ENCODE measurements around the gene FBXW7.
"Not testable (repeated sequence)": the region's sequence is repeated elsewhere in the genome, so short reads cannot be mapped to it uniquely, and the experiment has no call there.

The FBXW7 gene

DNA sequence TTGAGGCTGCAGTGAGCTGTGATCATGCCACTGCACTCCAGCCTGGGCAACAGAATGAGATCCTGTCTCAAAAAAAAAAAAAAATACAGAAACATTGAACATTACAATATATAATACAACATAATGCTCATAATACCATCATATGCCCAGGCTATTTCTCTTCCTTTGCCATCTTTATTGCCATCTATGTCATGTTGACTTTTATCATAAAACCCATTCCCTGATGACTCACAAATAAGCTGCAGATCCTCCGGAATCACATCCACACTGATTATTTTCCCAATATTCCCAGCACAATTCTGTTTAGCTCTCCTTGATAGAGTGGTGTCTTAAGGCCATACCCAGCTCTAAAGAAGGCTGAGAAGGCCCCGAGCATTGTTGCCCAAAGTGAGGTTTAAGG is 9.2 kb upstream of the FBXW7 start:
- no peak for DNase-seq (ENCODE audit: low read depth)

- not testable (repeated sequence) for DNase-seq (ENCODE audit: low read depth)
Observed at GRCh38 chr4:152544533-152544932, 8.6 kb upstream of the FBXW7 start.

- no peak for DNase-seq (ENCODE audit: low read depth)
Observed at GRCh38 chr4:152540941-152541340, 5.0 kb upstream of the FBXW7 start.

DNA sequence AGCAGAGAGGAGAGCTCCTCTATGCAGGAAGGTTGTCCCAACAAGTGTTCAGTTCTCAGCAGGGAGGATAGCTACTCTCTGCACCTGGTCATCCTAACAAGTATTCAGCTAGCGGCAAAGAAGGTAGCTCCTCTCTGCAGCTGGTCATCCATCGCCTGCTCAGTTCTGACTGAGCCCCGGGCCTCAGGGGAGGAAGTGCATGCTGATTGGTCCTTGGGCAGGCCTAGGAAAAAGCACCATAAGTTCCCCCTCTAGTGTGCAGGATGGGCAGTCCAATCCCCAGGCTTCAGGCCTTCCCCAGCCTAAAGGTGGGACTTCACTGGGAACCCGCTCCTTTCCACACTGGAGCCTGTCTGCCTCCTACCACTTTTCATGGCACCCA is 4.4 kb upstream of the FBXW7 start:
- DNase-seq (ENCODE audit: low read depth), result no peak

- DNase-seq (ENCODE audit: low read depth), result no peak
Observed at GRCh38 chr4:152539556-152540292, 3.8 kb upstream of the FBXW7 start.

DNA sequence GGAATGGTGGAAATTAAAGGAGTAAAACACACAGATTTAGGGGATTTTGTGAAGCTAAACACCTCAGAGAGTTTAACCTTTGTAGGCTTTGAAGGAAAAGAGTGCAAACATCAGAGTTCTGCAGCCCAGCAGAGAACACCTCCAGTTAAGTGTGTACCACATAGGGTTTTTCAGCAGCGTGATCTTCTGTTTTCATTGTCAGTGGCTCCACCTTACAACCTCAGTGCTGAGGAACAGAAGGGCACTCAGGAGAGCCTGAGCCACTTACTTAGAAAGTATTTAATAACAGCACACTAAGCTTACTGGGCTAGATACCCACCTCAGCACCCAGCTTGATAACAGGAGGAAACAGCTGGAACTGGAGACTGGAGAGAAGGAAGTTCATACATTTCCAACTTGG is 2.0 kb upstream of the FBXW7 start:
- no peak for DNase-seq (ENCODE audit: low read depth)

DNA sequence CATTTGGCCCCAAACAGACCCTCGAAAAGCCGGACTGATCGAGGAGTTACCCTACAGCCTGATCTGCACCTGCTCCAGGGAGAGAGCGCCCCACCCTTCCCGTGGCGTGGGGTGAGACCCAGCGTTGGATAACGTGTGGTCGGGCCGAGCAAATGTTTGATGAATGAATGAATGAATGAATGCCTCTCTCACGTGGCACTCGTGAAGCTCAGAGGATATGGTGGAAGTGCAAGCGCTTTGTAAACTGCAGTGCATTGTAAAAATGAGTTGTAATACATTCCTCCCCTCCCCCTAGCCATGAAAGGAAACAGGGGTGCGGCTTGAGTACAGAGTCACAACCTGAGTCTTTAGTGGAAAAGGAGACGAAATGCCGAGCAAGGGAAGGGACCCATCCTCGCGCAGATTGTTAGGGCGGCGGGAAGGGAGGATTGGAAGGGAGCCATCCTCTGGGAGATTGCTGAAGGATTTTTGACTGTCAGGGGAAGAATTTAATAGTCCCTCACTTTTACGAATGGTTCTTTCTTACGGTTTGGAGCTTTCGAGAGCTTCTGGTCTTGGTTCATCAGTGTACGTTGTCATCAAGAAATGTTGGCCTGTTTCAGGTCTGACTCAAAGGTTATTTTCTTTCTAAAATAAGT is 772 bp upstream of the FBXW7 start:
- peak; percentile 8 for DNase-seq (ENCODE audit: low read depth)

DNA sequence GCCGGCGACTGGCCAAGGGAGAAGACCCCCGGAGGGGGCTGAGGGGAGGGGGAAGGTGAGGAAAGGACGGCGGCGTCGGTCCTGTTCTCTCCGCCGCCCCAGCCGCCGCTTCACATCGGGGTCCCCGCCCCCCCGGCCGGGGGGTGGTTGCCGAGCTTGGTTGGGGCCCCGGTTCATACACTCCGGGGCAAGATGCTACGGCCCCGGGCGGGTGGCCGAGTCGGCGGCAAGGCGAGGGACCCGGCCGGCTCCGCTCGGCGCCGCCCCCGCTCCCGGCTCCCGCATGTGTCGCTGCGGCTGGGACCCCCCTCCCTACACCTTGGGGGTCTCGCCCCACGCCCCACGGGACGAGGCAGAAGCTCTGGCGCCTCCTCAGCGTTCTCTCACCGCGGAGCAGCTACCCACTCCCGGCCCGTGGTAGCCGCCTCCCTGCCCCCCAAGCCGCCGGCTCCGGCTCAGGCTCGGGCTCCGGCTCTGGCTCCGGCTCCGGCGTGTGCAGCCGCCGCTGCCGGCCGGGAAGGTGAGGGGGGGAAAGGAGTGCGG is 461 bp downstream of the FBXW7 start:
- no peak for DNase-seq (ENCODE audit: low read depth)

GRCh38 chr4:152534541-152535359 is 1.1 kb downstream of the FBXW7 start:
- no peak for DNase-seq (ENCODE audit: low read depth)

- DNase-seq (ENCODE audit: low read depth), result no peak
Observed at GRCh38 chr4:152531479-152531878, 4.4 kb downstream of the FBXW7 start.

GRCh38 chr4:152530600-152530999 is 5.3 kb downstream of the FBXW7 start:
- no peak for DNase-seq (ENCODE audit: low read depth)

GRCh38 chr4:152529880-152530279 is 6.0 kb downstream of the FBXW7 start:
- DNase-seq (ENCODE audit: low read depth), result no peak

- DNase-seq (ENCODE audit: low read depth), result no peak
Observed at GRCh38 chr4:152528060-152528459, 7.8 kb downstream of the FBXW7 start.

- DNase-seq (ENCODE audit: low read depth), result no peak
Observed at GRCh38 chr4:152525878-152526277, 10.0 kb downstream of the FBXW7 start.

- no peak for DNase-seq (ENCODE audit: low read depth)
Observed at GRCh38 chr4:152524427-152524826, 11.5 kb downstream of the FBXW7 start.

DNA sequence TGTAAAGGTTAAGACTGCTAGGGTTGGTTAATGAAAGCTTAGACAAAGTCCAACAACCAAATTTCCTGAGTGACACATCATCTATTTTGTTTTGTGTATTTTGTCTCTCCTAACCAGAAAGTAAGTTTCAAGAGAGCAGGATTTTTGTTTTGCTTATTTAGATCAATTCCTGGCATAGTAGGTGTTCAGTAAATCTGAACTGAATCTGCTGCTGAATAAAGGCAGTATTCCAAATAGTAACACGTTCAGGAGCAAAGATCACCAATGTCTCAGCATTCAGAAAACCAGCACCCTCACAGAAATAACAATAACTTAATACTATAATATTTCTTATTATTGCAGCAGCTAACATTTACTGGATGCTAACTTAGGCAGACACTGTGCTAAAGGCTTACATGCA is 12.2 kb downstream of the FBXW7 start:
- no peak for DNase-seq (ENCODE audit: low read depth)

- no peak for DNase-seq (ENCODE audit: low read depth)
Observed at GRCh38 chr4:152522754-152523153, 13.1 kb downstream of the FBXW7 start.

DNA sequence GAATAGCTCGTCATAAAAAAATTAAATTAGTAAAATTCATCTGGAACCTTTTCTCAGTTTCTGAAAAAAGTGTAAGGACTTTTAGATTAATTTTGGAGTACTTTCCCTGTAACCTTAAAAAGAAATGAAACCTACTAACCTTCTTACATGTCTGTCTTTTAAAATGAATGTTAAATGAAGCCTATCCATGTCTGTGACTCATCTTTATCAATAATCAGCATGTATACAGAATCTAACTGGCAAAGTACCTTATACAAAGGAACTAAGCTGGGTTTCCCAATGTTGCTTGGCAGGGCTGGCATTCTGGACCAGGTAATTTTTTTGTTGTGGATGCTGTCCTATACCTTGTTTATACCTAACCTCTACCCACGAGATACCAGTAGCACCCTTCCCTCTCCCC is 13.6 kb downstream of the FBXW7 start:
- DNase-seq (ENCODE audit: low read depth), result no peak

GRCh38 chr4:152516156-152516555 is 19.7 kb downstream of the FBXW7 start:
- no peak for DNase-seq (ENCODE audit: low read depth)

- no peak for DNase-seq (ENCODE audit: low read depth)
Observed at GRCh38 chr4:152515678-152516077, 20.2 kb downstream of the FBXW7 start.

GRCh38 chr4:152514356-152514755 is 21.5 kb downstream of the FBXW7 start:
- no peak for DNase-seq (ENCODE audit: low read depth)

DNA sequence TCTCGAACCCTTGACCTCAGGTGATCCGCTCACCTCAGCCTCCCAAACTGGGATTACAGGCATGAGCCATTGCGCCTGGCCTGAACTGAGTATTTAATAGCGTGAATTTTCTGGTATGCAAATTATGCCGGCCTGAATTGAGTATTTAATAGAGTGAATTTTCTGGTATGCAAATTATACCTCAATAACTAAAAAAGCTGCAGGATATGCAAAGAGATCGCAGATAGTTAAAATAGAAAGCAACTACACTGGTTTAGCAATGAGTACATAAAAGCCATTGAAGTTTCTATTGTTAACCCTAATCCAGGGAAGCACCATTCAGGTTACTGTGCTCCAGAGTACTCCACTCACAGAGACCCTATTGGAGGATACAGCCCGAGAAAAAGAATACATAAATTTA is 22.8 kb downstream of the FBXW7 start:
- DNase-seq (ENCODE audit: low read depth), result no peak

DNA sequence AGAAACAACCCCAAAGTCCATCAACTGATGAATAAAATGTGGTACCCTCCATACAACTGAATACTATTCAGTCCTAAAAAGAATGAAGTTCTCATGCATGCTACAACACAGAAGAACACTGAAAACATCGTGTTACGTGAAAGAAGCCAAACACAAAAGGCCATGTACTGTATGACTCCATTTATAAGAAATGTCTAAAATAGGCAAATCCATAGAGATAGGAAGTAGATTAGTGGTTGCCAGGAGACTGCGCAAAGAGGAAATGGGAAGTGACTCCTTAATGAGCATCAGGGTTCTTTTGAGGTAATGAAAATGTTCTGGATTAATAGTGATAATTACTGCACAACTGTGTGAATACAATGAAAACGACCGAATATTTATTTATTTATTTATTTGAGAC is 23.4 kb downstream of the FBXW7 start:
- no peak for DNase-seq (ENCODE audit: low read depth)

All from non-pigmented ciliary epithelial cell (primary cell).